Measurements from ENCODE around the gene TNNT1.
"Not testable (repeated sequence)": the region's sequence is repeated elsewhere in the genome, so short reads cannot be mapped to it uniquely, and the experiment has no call there.

The TNNT1 gene

GRCh38 chr19:55166530-55167268, 17.7 kb upstream of the TNNT1 start, which contains the start of gene DNAAF3:
TSS of gene DNAAF3 (minus strand) at chr19:55166613. CDS start at chr19:55166413, 200 bp downstream.
- peak; percentile 98 for DNase-seq

DNA sequence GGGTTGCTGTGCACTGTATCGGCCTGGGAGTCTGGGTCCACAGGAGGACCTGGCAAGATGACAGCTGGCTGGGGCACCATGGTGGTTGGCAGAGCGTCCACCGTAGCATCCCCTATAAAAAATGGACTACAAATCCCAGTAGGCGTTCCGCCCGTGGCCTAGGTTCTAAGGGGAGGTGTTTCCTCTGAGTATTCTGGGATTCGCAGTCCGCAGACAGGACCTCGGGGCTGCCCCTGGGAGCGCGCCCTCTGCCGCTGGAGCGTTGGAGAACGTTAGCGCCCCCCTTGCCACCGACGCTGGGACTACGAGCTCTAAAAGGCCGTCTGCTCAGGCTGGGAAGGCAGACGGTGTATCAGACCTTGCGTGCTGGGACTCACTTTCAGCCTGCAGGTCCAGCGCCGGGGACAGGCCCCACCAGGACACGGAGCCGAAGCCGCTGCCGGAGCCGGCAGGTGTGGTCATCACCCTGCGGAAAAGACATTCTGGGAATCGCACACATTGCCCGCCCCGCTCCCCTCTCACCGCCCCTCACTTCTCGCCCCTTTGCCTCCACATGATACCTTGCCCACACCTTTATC, 17.0 kb upstream of the TNNT1 start:
- peak; percentile 88 for DNase-seq

DNA sequence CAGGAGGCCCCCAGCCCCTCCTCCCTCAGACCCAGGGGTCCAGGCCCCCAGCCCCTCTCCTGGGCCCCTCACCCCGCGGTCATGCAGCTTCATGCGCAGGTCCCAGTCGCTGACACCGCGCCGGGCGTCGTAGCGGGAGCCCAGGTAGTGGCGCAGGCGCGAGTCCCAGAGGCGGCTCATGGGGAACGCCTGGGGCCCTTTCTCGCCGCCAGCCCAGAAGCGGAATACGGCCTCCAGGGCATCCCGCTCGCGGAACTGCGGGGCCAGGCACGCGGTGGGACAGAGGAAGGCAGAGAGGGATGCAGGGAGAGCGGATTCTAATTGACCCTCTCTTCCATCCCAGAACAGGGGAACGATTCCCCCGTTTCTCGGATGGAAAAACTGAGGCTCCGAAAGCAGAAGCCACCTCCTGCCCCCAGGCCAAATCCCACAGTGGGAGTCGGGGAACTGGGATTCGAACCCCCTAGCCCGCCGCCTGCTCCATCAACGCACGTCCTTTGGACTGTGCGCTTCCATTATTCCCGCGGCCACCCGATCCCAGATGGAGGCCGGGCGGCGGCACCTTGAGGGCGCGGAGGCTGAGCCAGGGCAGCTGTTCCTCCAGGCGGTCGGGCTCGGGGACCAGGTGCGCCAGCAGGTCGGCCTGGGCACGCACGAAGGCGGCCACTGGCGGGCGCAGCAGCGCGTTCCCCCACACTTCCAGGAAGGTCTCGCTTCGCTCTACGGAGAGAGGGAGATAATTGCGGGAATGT, 12.7 kb upstream of the TNNT1 start:
- DNase-seq, result no peak

DNA sequence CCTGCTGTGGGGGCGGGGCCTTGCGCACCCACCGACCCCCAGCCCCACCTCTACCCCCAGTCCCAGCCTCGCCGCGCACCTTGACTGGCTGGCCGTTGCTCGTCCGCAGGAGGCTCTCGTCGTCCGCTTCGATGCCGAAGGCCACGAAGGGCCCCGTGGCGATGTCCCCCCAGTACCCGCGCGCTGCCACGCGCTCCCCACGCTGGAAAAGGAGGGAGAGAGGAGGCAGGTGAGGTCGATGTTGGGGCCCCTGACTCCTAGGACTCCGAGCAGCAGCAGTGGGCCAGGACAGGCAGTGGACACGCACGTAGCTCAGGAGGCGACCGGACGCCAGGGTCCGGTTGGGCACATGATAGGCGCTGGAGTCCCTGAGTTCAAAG, 12.0 kb upstream of the TNNT1 start:
- no peak for DNase-seq

- DNase-seq, result peak; percentile 95
Measured at GRCh38 chr19:55160128-55160985, 11.4 kb upstream of the TNNT1 start.

- DNase-seq, result no peak
Measured at GRCh38 chr19:55158848-55159749, 10.1 kb upstream of the TNNT1 start.

GRCh38 chr19:55158423-55158822, 9.4 kb upstream of the TNNT1 start:
- DNase-seq, result no peak

GRCh38 chr19:55157064-55157908, 8.3 kb upstream of the TNNT1 start, which contains the start of gene TNNI3:
TSS of gene TNNI3 (minus strand) at chr19:55157732. CDS start at chr19:55157589, 143 bp downstream.
- no peak for DNase-seq

DNA sequence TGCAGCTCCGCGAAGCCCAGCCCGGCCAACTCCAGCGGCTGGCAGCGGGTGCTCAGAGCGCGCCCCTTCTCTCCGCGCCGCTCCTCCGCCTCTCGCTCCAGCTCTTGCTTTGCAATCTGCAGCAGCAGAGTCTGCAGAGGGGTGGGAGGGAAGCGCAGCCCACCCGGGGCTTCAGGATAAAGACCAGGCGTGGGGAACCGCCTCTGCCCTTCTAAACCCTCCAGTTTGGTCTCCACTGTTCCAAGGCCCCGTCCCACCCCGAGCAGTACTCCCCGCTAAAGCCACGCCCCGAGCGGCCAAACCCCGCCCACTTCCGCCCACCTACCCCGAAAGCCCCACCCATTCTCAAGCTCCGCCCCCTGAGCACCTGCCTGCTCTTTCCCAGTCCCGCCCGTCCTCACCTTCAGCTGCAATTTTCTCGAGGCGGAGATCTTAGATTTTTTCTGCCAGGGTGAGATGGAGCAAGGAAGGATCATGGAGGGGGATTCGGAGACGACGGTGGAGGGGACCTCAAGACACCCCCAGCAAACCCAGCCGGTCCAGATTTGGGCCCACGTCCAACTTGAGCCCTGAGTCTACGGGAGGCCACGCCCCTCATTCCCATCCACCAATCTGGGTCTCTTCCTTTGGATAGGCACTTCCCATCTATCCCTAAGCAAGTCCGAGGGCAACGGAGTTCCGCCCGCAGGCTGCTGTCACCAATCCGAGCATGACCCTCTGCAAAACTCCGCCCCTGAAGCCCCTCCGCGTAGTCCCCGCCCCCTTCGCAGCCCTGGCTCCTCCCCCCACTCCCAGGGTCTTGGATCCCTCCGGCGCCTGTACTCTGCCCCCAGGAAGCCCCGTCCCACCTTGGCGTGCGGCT, 7.4 kb upstream of the TNNT1 start:
- peak; percentile 68 for DNase-seq

GRCh38 chr19:55155784-55156183, 6.8 kb upstream of the TNNT1 start:
- DNase-seq, result not testable (repeated sequence)

DNA sequence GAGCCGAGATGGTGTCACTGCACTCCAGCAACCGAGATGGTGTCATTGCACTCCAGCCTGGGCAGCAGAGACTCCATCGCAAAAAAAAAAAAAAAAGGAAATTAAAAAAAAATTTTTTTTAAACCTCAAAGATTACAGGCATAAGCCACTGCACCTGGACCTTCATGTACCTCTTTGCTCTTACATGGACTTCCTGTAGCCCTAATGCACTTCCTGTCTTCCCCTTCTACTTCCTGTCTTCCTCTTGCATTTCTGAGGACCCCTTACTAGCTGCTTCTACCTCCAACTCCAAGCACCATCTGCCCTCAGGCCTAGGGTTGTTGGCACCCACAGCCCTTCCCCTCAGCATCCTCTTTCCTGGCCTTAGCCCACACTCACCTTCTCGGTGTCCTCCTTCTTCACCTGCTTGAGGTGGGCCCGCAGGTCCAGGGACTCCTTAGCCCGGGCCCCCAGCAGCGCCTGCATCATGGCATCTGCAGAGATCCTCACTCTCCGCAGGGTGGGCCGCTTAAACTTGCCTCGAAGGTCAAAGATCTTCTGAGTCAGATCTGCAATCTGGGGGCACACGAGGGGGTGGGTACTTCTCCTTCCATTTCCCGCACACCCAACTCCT, 4.8 kb upstream of the TNNT1 start:
- DNase-seq, result peak; percentile 57

GRCh38 chr19:55152017-55152416, 3.0 kb upstream of the TNNT1 start:
- DNase-seq, result no peak

GRCh38 chr19:55147545-55148251, 1.3 kb downstream of the TNNT1 start:
- no peak for DNase-seq

- peak; percentile 31 for DNase-seq
Measured at GRCh38 chr19:55146705-55147273, 2.2 kb downstream of the TNNT1 start.

GRCh38 chr19:55146078-55146704, 2.8 kb downstream of the TNNT1 start:
- DNase-seq, result peak; percentile 64

GRCh38 chr19:55145232-55145631, 3.8 kb downstream of the TNNT1 start:
- DNase-seq, result no peak

GRCh38 chr19:55141696-55142095, 7.3 kb downstream of the TNNT1 start:
- DNase-seq, result no peak

- no peak for DNase-seq
Measured at GRCh38 chr19:55137915-55138314, 11.1 kb downstream of the TNNT1 start.

All from RPMI8226 (cell line).